H1 (cell line): Measurements from ENCODE around the gene TAF7. TPM values are rescaled to one million over a fixed set of nuclear protein-coding genes. Genes with fewer than 3 reads are reported as not detected.
"Not testable (repeated sequence)": the region's sequence is repeated elsewhere in the genome, so short reads cannot be mapped to it uniquely, and the experiment has no call there.

Experiments
- CTCF ChIA-PET: fragments of 300-600 bp; sonication (Branson Sonifier 250); formaldehyde crosslinking; loops from one replicate; lab custom pipeline; 2021; ENCODE audit not compliant: partially characterized antibody; lab: Charles Lee
- POLR2A ChIA-PET: fragments of 300-600 bp; sonication (Branson Sonifier 250); formaldehyde crosslinking; loops from one replicate; lab custom pipeline; 2021; ENCODE audit warnings: inconsistent platforms; ENCODE audit not compliant: partially characterized antibody; lab: Charles Lee
- DNase-seq, 2 experiments: peaks; one replicate each; pipeline versions ENCODE4 v3.0.0 to v3.0.0-alpha.2; 2010 to 2022; ENCODE audit warnings: low spot score in 2 of 2, low read depth in 1 of 2, mixed read lengths in 1 of 2
- FAIRE-seq: peaks from 2 replicates; lab custom pipeline; 2011; peaks lifted over from hg19 to GRCh38; lab: Jason Lieb, UNC
- H2AFZ ChIP-seq: 2 replicates; pipeline ENCODE4 v1.8.1; 2012; ENCODE audit warnings: low read length, inconsistent platforms
- H2AK5ac ChIP-seq: 2 replicates; pipeline ENCODE4 v1.6.1; 2013; ENCODE audit warnings: low read depth, low read length
- H2BK120ac ChIP-seq: replicated peaks from 2 replicates; pipeline ENCODE3; 2013; ENCODE audit warnings: low read depth, low read length, inconsistent platforms
- H2BK12ac ChIP-seq: 2 replicates; pipeline ENCODE4 v1.6.1; 2013; ENCODE audit warnings: low read depth, low read length
- H2BK15ac ChIP-seq: 2 replicates; pipeline ENCODE4 v1.6.1; 2013; ENCODE audit warnings: low read length
- H2BK20ac ChIP-seq: 2 replicates; pipeline ENCODE4 v1.6.1; 2013; ENCODE audit warnings: low read length
- H2BK5ac ChIP-seq: 2 replicates; pipeline ENCODE4 v1.6.1; 2013; ENCODE audit warnings: low read depth, low read length
- H3K14ac ChIP-seq: 2 replicates; pipeline ENCODE4 v1.6.1; 2013; ENCODE audit warnings: inconsistent platforms; ENCODE audit not compliant: insufficient read length
- H3K18ac ChIP-seq: 2 replicates; pipeline ENCODE4 v1.6.1; 2013; ENCODE audit warnings: low read length; ENCODE audit errors: extremely low read depth
- H3K23ac ChIP-seq: 2 replicates; pipeline ENCODE4 v1.6.1; 2013; ENCODE audit warnings: inconsistent platforms; ENCODE audit not compliant: insufficient read length
- H3K23me2 ChIP-seq: 2 replicates; pipeline ENCODE4 v1.6.1; 2013; ENCODE audit warnings: low read depth, low read length
- H3K27ac ChIP-seq: 2 replicates; pipeline ENCODE4 v1.6.1; 2011; ENCODE audit warnings: low read depth, low read length, inconsistent platforms
- H3K27me3 ChIP-seq, 4 experiments: replicated peaks in 1 of 4; 1 replicate in 1 of 4; 2 replicates in 3 of 4; pipeline versions ENCODE4 v1.6.1 to v1.8.1; 2011 to 2013; ENCODE audit warnings: low read length in 3 of 4, mild to moderate bottlenecking in 3 of 4, inconsistent platforms in 2 of 4, mixed read lengths in 2 of 4, moderate library complexity in 1 of 4; ENCODE audit not compliant: control insufficient read depth in 3 of 4, insufficient read depth in 3 of 4; ENCODE audit errors: extremely low read depth in 1 of 4
- H3K36me3 ChIP-seq, 4 experiments: 2 replicates each; pipeline versions ENCODE4 v1.6.1 to v1.8.1; 2011 to 2013; ENCODE audit warnings: mild to moderate bottlenecking in 4 of 4, low read length in 3 of 4, moderate library complexity in 2 of 4, control low read depth in 1 of 4, inconsistent platforms in 1 of 4; ENCODE audit not compliant: insufficient read depth in 4 of 4, control insufficient read depth in 2 of 4
- H3K4ac ChIP-seq: replicated peaks from 2 replicates; pipeline ENCODE3; 2013; ENCODE audit warnings: low read length, low read depth, mixed read lengths, inconsistent platforms; ENCODE audit not compliant: insufficient read length
- H3K4me1 ChIP-seq, 4 experiments: replicated peaks in 1 of 4; 1 replicate in 1 of 4; 2 replicates in 3 of 4; pipeline versions ENCODE4 v1.6.1 to v1.8.1; 2011 to 2013; ENCODE audit warnings: low read length in 3 of 4, inconsistent platforms in 2 of 4, mixed read lengths in 1 of 4; ENCODE audit not compliant: insufficient read depth in 4 of 4, control insufficient read depth in 3 of 4
- H3K4me2 ChIP-seq, 2 experiments: 2 replicates each; pipeline versions ENCODE4 v1.6.1 to v1.8.1; 2011 to 2013; ENCODE audit warnings: low read depth in 2 of 2, low read length in 2 of 2, control low read depth in 1 of 2, inconsistent platforms in 1 of 2, mild to moderate bottlenecking in 1 of 2; ENCODE audit not compliant: insufficient read depth in 1 of 2
- H3K4me3 ChIP-seq, 4 experiments: fragments of 200-600, 300-600 bp in 1 of 4; sonication (generic), shearing (Covaris generic), sonication (Bioruptor Twin) in 1 of 4; 2 replicates each; pipeline versions ENCODE4 v1.5.1 to v1.8.1; 2011 to 2016; ENCODE audit warnings: low read length in 4 of 4, low read depth in 3 of 4, control low read depth in 2 of 4, inconsistent platforms in 2 of 4, mild to moderate bottlenecking in 2 of 4, mixed read lengths in 1 of 4, moderate library complexity in 1 of 4; ENCODE audit not compliant: insufficient read depth in 2 of 4; ENCODE audit errors: extremely low read depth in 1 of 4
- H3K56ac ChIP-seq: replicated peaks from 2 replicates; pipeline ENCODE3; 2013; ENCODE audit warnings: low read depth, mild to moderate bottlenecking, mixed read lengths, low read length, inconsistent platforms; ENCODE audit not compliant: insufficient read length
- H3K79me1 ChIP-seq: 2 replicates; pipeline ENCODE4 v1.6.1; 2013; ENCODE audit warnings: low read depth, low read length, control low read depth
- H3K79me2 ChIP-seq, 2 experiments: 2 replicates each; pipeline versions ENCODE4 v1.6.1 to v1.8.1; 2012 to 2013; ENCODE audit warnings: low read length in 2 of 2, mild to moderate bottlenecking in 2 of 2, inconsistent platforms in 1 of 2; ENCODE audit not compliant: insufficient read depth in 2 of 2, control insufficient read depth in 1 of 2
- H3K9ac ChIP-seq, 4 experiments: replicated peaks in 1 of 4; 1 replicate in 1 of 4; 2 replicates in 3 of 4; pipeline versions ENCODE4 v1.6.1 to v1.8.1; 2011 to 2013; ENCODE audit warnings: low read depth in 3 of 4, low read length in 3 of 4, control low read depth in 2 of 4, mild to moderate bottlenecking in 2 of 4, moderate library complexity in 2 of 4, inconsistent platforms in 1 of 4; ENCODE audit errors: extremely low read depth in 1 of 4
- H3K9me3 ChIP-seq, 2 experiments: 2 replicates each; pipeline versions ENCODE4 v1.6.1 to v1.8.1; 2012 to 2013; ENCODE audit warnings: mild to moderate bottlenecking in 2 of 2, moderate library complexity in 2 of 2, control low read depth in 1 of 2, inconsistent platforms in 1 of 2, low read depth in 1 of 2, low read length in 1 of 2, mixed read lengths in 1 of 2; ENCODE audit not compliant: insufficient read depth in 2 of 2
- H4K20me1 ChIP-seq, 2 experiments: replicated peaks in 1 of 2; 2 replicates each; pipeline versions ENCODE3 to v1.8.1; 2011 to 2013; ENCODE audit warnings: inconsistent platforms in 2 of 2, low read length in 2 of 2, mild to moderate bottlenecking in 1 of 2; ENCODE audit not compliant: insufficient read depth in 2 of 2, control insufficient read depth in 1 of 2
- H4K5ac ChIP-seq: 2 replicates; pipeline ENCODE4 v1.6.1; 2013; ENCODE audit warnings: low read length, low read depth, mixed read lengths, inconsistent platforms; ENCODE audit not compliant: insufficient read length
- H4K8ac ChIP-seq: 2 replicates; pipeline ENCODE4 v1.8.0; 2013; ENCODE audit warnings: mild to moderate bottlenecking, moderate library complexity, low read length, inconsistent platforms; ENCODE audit not compliant: insufficient read depth; ENCODE audit errors: extremely low read depth
- H4K91ac ChIP-seq: replicated peaks from 2 replicates; pipeline ENCODE3; 2013; ENCODE audit warnings: low read length, mixed read lengths, inconsistent platforms; ENCODE audit not compliant: insufficient read length
- WGBS, 2 experiments: shearing (Covaris generic) in 1 of 2; methylation state at CpG; one replicate each; pipeline versions ENCODE4 v1.1.6 to v1.1.7; 2013 to 2015; ENCODE audit warnings: low lambda C conversion rate in 2 of 2, mixed read lengths in 2 of 2, inconsistent platforms in 1 of 2, low coverage in 1 of 2, missing lambda C conversion rate in 1 of 2; ENCODE audit not compliant: insufficient replicate concordance in 2 of 2, insufficient coverage in 1 of 2, insufficient read length in 1 of 2; ENCODE audit errors: extremely low coverage in 1 of 2, missing lambda C conversion rate in 1 of 2; 5-methylcytosine and 5-hydroxymethylcytosine counted together
- polyA plus RNA-seq, 7 experiments: library from polyadenylated mRNA; depleted of rRNA in 3 of 7; stranded (reverse) in 5 of 7; unstranded in 2 of 7; fragments of >200 nt in 5 of 7; fragments of 200-250 nt in 2 of 7; gene quantifications; 1 replicate in 5 of 7; 2 replicates in 1 of 7; 4 replicates in 1 of 7; pipeline versions ENCODE4 v1.2.1 to v1.2.3, GENCODE V29; 2011 to 2013; ENCODE audit warnings: missing spikeins in 2 of 7, mixed read lengths in 2 of 7
- total RNA-seq: library from RNA; stranded (reverse); fragmentation: NEBNext Ultra II Directional; extraction: Animal tissue kit (Norgen Biotek cat#: 25700); gene quantifications from 2 replicates; pipeline ENCODE4 v1.2.1, GENCODE V29; 2021

Gene TAF7
- total and polyA plus RNA-seq, 2 of the 8 experiments (the other 6 are each of a cell fraction or from before 2014, with no cell fraction given): 29.8 to 101 TPM

DNA sequence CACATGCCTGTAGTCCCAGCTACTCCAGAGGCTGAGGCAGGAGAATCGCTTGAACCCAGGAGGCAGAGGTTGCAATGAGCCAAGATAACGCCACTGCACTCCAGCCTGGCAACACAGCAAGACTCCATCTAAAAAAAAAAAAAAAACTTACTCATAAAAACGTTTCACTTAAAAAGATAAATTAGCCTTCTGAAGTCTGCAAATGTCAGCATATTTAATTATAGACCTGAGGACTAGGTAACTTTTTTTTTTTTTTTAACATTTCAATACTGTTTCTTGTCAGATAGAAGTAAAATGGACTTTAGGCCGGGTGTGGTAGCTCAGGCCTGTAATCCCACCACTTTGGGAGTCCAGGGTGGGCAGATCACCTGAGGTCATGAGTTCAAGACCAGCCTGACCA lies 3.6 kb downstream of the TAF7 start:
- not testable (repeated sequence) for H3K4me3 ChIP-seq, H3K4me2 ChIP-seq, H2BK5ac ChIP-seq, H3K4ac ChIP-seq, H2AFZ ChIP-seq, H2BK20ac ChIP-seq, H3K79me1 ChIP-seq, FAIRE-seq, H3K4me1 ChIP-seq, H4K20me1 ChIP-seq, H4K8ac ChIP-seq, H2BK120ac ChIP-seq, DNase-seq, H3K27me3 ChIP-seq, H4K91ac ChIP-seq, H3K18ac ChIP-seq, H3K56ac ChIP-seq, H2BK12ac ChIP-seq, H4K5ac ChIP-seq, H2AK5ac ChIP-seq, H3K9ac ChIP-seq, H3K23me2 ChIP-seq, H3K14ac ChIP-seq, H2BK15ac ChIP-seq, H3K27ac ChIP-seq, H3K23ac ChIP-seq
- H3K79me2 ChIP-seq: peaks cover 11 to 25% of the 10 kb centered on the region in 2 experiments
- H3K36me3 ChIP-seq: peaks cover 5 to 27% (median 19%) of the 10 kb centered on the region in 4 experiments; a peak in 6 of 8 replicates
- ChIA-PET CTCF (interaction anchor here (0.8 to 5.0 kb wide), 6 partner anchors 18 to 196 kb away, joined by 4 to 19 read pairs (median 4); partner anchors contain the start of gene PCDHB15), POLR2A (interaction anchor here (0.7 to 2.5 kb wide), 4 partner anchors 11 to 172 kb away, joined by 3 to 7 read pairs (median 3); partner anchors contain the start of gene PCDHGC5)
- H3K9me3 ChIP-seq: peaks cover 22 to 27% of the 10 kb centered on the region in 2 experiments
- 83% methylated on average over 4 of the region's 4 CpGs; no CpG with 5 or more reads in 1 of the 2 experiments for WGBS, 2 experiments
